Endothelial cell of umbilical vein (primary cell): ENCODE measurements around the gene PAK4. TPM values are rescaled to one million over a fixed set of nuclear protein-coding genes. Genes with fewer than 3 reads are reported as not detected.

ENCODE experiments used
- BruUV-seq: library from RNA; stranded (reverse); fragments of 400-500 nt; replicated peaks from 2 replicates; lab custom pipeline; 2021; lab: Mats Ljungman, UMichigan
- CTCF ChIA-PET: fragments of 300-600, 350-600 bp; sonication (Branson Sonifier 250); formaldehyde crosslinking; loops from one replicate; lab custom pipeline; 2021; ENCODE audit warnings: antibody characterized with exemption, inconsistent platforms; lab: Charles Lee
- POLR2A ChIA-PET: fragments of 300-600, 350-600 bp; sonication (Branson Sonifier 250); formaldehyde crosslinking; loops from one replicate; lab custom pipeline; 2021; ENCODE audit warnings: antibody characterized with exemption, inconsistent platforms; lab: Charles Lee
- DNase-seq: peaks from one replicate; pipeline ENCODE4 v3.0.0-alpha.2; 2011; ENCODE audit warnings: low read depth, low spot score
- FAIRE-seq: peaks from 2 replicates; lab custom pipeline; 2011; peaks lifted over from hg19 to GRCh38; lab: Jason Lieb, UNC
- H2AFZ ChIP-seq: 2 replicates; pipeline ENCODE4 v1.6.0; 2012; ENCODE audit warnings: low read depth, low read length, control low read depth, inconsistent platforms
- H3K27ac ChIP-seq: 2 replicates; pipeline ENCODE4 v1.5.1; 2011; ENCODE audit warnings: low read depth, mild to moderate bottlenecking, control low read depth, low read length, moderate library complexity; ENCODE audit not compliant: insufficient read depth
- H3K27me3 ChIP-seq, 2 experiments: 2 replicates each; pipeline versions ENCODE4 v1.6.0 to v1.6.1; 2011; ENCODE audit warnings: low read length in 2 of 2, mixed read lengths in 1 of 2; ENCODE audit not compliant: control insufficient read depth in 2 of 2, insufficient read depth in 2 of 2
- H3K36me3 ChIP-seq, 2 experiments: 2 replicates in 1 of 2; 3 replicates in 1 of 2; pipeline ENCODE4 v1.5.1; 2011; ENCODE audit warnings: low read length in 2 of 2, mild to moderate bottlenecking in 1 of 2, moderate library complexity in 1 of 2; ENCODE audit not compliant: control insufficient read depth in 2 of 2, insufficient read depth in 2 of 2; ENCODE audit errors: extremely low read depth in 1 of 2
- H3K4me1 ChIP-seq: 3 replicates; pipeline ENCODE4 v1.5.1; 2011; ENCODE audit warnings: mild to moderate bottlenecking, low read length; ENCODE audit not compliant: control insufficient read depth, insufficient read depth; ENCODE audit errors: extremely low read depth
- H3K4me2 ChIP-seq: 2 replicates; pipeline ENCODE4 v1.6.1; 2011; ENCODE audit warnings: low read length, control low read depth, mixed read lengths; ENCODE audit not compliant: insufficient read depth
- H3K4me3 ChIP-seq, 3 experiments: fragments of 200-600 bp in 1 of 3; sonication (generic), shearing (Covaris generic) in 1 of 3; replicated peaks in 1 of 3; 2 replicates each; pipeline ENCODE4 v1.5.1; 2011 to 2016; ENCODE audit warnings: control low read depth in 3 of 3, low read length in 3 of 3, mild to moderate bottlenecking in 2 of 3, inconsistent platforms in 1 of 3, low read depth in 1 of 3, moderate library complexity in 1 of 3; ENCODE audit not compliant: insufficient read depth in 1 of 3
- H3K79me2 ChIP-seq: 2 replicates; pipeline ENCODE4 v1.6.0; 2012; ENCODE audit warnings: low read length, inconsistent platforms; ENCODE audit not compliant: control insufficient read depth, insufficient read depth
- H3K9ac ChIP-seq: replicated peaks from 2 replicates; pipeline ENCODE3; 2011; ENCODE audit warnings: low read length, control low read depth; ENCODE audit not compliant: insufficient read depth; ENCODE audit errors: extremely low read depth
- H3K9me1 ChIP-seq: replicated peaks from 3 replicates; pipeline ENCODE4 v1.6.0; 2011; ENCODE audit warnings: mild to moderate bottlenecking, low read length; ENCODE audit not compliant: control insufficient read depth, insufficient read depth; ENCODE audit errors: extremely low read depth
- H3K9me3 ChIP-seq: replicated peaks from 2 replicates; pipeline ENCODE4 v1.5.1; 2012; ENCODE audit warnings: low read length, inconsistent platforms; ENCODE audit not compliant: control insufficient read depth, insufficient read depth
- H4K20me1 ChIP-seq: replicated peaks from 2 replicates; pipeline ENCODE3; 2011; ENCODE audit warnings: mild to moderate bottlenecking, low read length; ENCODE audit not compliant: control insufficient read depth, insufficient read depth; ENCODE audit errors: extremely low read depth
- EZH2 ChIP-seq: IDR thresholded peaks from 2 replicates; pipeline ENCODE4 v1.6.1; 2012; ENCODE audit warnings: borderline replicate concordance, low read depth, mild to moderate bottlenecking, moderate library complexity, low read length, inconsistent platforms; ENCODE audit not compliant: severe bottlenecking
- FOS ChIP-seq: IDR thresholded peaks from 2 replicates; pipeline ENCODE4 v1.6.1; 2011; ENCODE audit warnings: mild to moderate bottlenecking, low read length, moderate library complexity, borderline replicate concordance; ENCODE audit not compliant: insufficient read depth
- GATA2 ChIP-seq: IDR thresholded peaks from 2 replicates; pipeline ENCODE4 v1.7.0; 2011; ENCODE audit warnings: low read depth, mild to moderate bottlenecking, moderate library complexity, mixed read lengths, low read length; ENCODE audit not compliant: insufficient read length, insufficient read depth
- JUN ChIP-seq: IDR thresholded peaks from 2 replicates; pipeline ENCODE4 v1.6.1; 2011; ENCODE audit warnings: borderline replicate concordance, low read depth; ENCODE audit not compliant: insufficient read length, insufficient read depth
- MAX ChIP-seq: IDR thresholded peaks from 2 replicates; pipeline ENCODE4 v1.6.1; 2011; ENCODE audit not compliant: insufficient read depth, insufficient read length
- MYC ChIP-seq: IDR thresholded peaks from one replicate; pipeline ENCODE4 v1.6.1; 2011; ENCODE audit warnings: mild to moderate bottlenecking, low read depth, low read length
- POLR2A ChIP-seq: IDR thresholded peaks from 2 replicates; pipeline ENCODE4 v1.6.1; 2012; ENCODE audit warnings: low read depth, mild to moderate bottlenecking, control low read depth, low read length
- POLR2AphosphoS5 ChIP-seq: IDR thresholded peaks from 2 replicates; pipeline ENCODE4 v1.6.1; 2012; ENCODE audit warnings: low read depth, mild to moderate bottlenecking, control low read depth, low read length, moderate library complexity; ENCODE audit not compliant: insufficient read depth
- dilution Hi-C: fragments of 300-500 bp; cut with MboI; formaldehyde crosslinking; loops from one replicate; pipeline ENCODE4 v1.15.0; 2019; ENCODE audit warnings: low sequenced_read_pairs; ENCODE audit not compliant: extremely low pct_ligation_motif_present
- intact Hi-C: fragments of 100-400 bp; cut with micrococcal nuclease; formaldehyde crosslinking; loops from one replicate; pipeline ENCODE4 v1.10.0; 2022
- polyA plus RNA-seq, 4 experiments: library from polyadenylated mRNA; depleted of rRNA in 3 of 4; stranded (reverse) in 3 of 4; unstranded in 1 of 4; fragments of >200 nt; gene quantifications; 2 replicates each; pipeline versions ENCODE4 v1.2.1 to v1.2.3, GENCODE V29; 2011 to 2012; ENCODE audit warnings: missing spikeins in 1 of 4
- total RNA-seq: library from RNA; stranded (reverse); gene quantifications from 2 replicates; pipeline ENCODE4 v1.2.3, GENCODE V29; 2021
- TF ChIP-seq, protein P1 (sequence below), 2 donors: IDR thresholded peaks; 1 replicate in 1 of 2; 2 replicates in 1 of 2; pipeline ENCODE4 v1.5.1; 2011; ENCODE audit warnings: low read length in 2 of 2, mild to moderate bottlenecking in 2 of 2, moderate library complexity in 2 of 2, control low read depth in 1 of 2, inconsistent platforms in 1 of 2, low read depth in 1 of 2; ENCODE audit not compliant: insufficient read depth in 1 of 2; ENCODE audit errors: extremely low read depth in 1 of 2

Gene PAK4
- total and polyA plus RNA-seq, 2 donors (not counting 3 experiments of a cell fraction or from before 2014, with no cell fraction given): 39.8 to 55.4 TPM

DNA sequence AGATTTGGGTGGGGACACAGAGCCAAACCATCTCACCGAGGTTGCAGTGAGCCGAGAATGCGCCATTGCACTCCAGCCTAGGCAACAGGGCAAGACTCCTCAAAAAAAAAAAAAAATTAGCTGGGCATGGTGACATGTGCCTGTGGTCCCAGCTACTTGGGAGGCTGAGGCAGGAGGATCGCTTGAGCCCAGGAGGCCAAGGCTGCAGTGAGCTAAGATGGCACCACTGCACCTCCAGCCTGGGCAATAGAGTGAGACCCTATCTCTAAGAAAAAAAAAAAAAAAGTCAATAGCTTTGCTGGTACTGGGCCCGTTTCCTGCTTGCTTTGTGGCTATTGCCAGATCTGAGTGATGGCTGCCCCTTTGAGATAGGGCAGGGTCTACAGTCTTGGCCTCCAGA is 28.3 kb upstream of the PAK4 start:
- POLR2A ChIA-PET: no interaction called here
- FAIRE-seq (no peak), DNase-seq (no peak)
- no peaks in the 10 kb centered on the region for H3K79me2 ChIP-seq
- no peaks in the 10 kb centered on the region for H4K20me1 ChIP-seq
- H3K4me1 ChIP-seq: no peaks in the 10 kb centered on the region
- H3K9me3 ChIP-seq: no peaks in the 10 kb centered on the region
- intact Hi-C loops (no loop called here), dilution Hi-C loops (no loop called here)
- H3K27me3 ChIP-seq: peaks cover 0 to 5% of the 10 kb centered on the region in 2 experiments
- H3K4me2 ChIP-seq: no peak overlapping the region
- TF ChIP-seq MAX: no peak
- TF ChIP-seq, protein P1, sequence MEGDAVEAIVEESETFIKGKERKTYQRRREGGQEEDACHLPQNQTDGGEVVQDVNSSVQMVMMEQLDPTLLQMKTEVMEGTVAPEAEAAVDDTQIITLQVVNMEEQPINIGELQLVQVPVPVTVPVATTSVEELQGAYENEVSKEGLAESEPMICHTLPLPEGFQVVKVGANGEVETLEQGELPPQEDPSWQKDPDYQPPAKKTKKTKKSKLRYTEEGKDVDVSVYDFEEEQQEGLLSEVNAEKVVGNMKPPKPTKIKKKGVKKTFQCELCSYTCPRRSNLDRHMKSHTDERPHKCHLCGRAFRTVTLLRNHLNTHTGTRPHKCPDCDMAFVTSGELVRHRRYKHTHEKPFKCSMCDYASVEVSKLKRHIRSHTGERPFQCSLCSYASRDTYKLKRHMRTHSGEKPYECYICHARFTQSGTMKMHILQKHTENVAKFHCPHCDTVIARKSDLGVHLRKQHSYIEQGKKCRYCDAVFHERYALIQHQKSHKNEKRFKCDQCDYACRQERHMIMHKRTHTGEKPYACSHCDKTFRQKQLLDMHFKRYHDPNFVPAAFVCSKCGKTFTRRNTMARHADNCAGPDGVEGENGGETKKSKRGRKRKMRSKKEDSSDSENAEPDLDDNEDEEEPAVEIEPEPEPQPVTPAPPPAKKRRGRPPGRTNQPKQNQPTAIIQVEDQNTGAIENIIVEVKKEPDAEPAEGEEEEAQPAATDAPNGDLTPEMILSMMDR (IDR thresholded peaks at IDR 0.05; ENCODE audit: extremely low read depth in 1 of 2, insufficient read depth in 1 of 2, low read depth in 1 of 2, low read length in 2 of 2): no peak
- no peak for TF ChIP-seq POLR2AphosphoS5
- no peak overlapping the region for H3K27ac ChIP-seq
- no TSS peak for BruUV-seq
- H3K9me1 ChIP-seq: no peaks in the 10 kb centered on the region
- H2AFZ ChIP-seq: no peak overlapping the region
- H3K9ac ChIP-seq: no peak overlapping the region
- H3K36me3 ChIP-seq: no peaks in the 10 kb centered on the region
- no peak overlapping the region for H3K4me3 ChIP-seq
- CTCF ChIA-PET: interaction anchor here (1.3 to 1.7 kb wide), 2 partner anchors 13 to 45 kb away, joined by 4 read pairs; no protein-coding TSS in a partner anchor

DNA sequence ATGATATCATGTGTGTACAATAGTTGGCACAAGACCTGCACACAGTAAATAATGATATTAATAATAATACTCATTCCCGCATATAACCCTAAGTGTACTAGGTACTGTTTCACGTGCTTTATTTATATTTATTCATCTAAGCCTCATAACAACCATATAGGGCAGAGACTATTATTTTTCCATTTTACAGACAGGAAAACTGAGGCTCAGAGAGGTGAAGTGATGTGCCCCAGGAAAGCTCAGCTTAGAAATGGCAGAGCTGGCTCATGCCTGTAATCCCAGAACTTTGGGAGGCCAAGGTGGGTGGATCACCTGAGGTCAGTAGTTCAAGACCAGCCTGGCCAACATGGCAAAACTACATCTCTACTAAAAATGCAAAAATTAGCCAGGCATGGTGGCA is 27.9 kb upstream of the PAK4 start:
- no peaks in the 10 kb centered on the region for H3K79me2 ChIP-seq
- CTCF ChIA-PET: interaction anchor here (1.3 to 1.7 kb wide), 2 partner anchors 12 to 46 kb away, joined by 4 read pairs; no protein-coding TSS in a partner anchor
- no peaks in the 10 kb centered on the region for H3K36me3 ChIP-seq
- DNase-seq (no peak), FAIRE-seq (no peak)
- BruUV-seq: no TSS peak
- H3K4me2 ChIP-seq: no peak overlapping the region
- no peaks in the 10 kb centered on the region for H3K9me1 ChIP-seq
- H2AFZ ChIP-seq: no peak overlapping the region
- no peaks in the 10 kb centered on the region for H4K20me1 ChIP-seq
- no peak overlapping the region for H3K4me3 ChIP-seq
- POLR2A ChIA-PET: no interaction called here
- no peaks in the 10 kb centered on the region for H3K4me1 ChIP-seq
- no peak overlapping the region for H3K9ac ChIP-seq
- peaks cover 0 to 5% of the 10 kb centered on the region in 2 experiments for H3K27me3 ChIP-seq
- dilution Hi-C loops (no loop called here), intact Hi-C loops (no loop called here)
- no peaks in the 10 kb centered on the region for H3K9me3 ChIP-seq
- no peak for TF ChIP-seq GATA2
- TF ChIP-seq, protein P1 (IDR thresholded peaks at IDR 0.05; ENCODE audit: extremely low read depth in 1 of 2, insufficient read depth in 1 of 2, low read depth in 1 of 2, low read length in 2 of 2): no peak
- TF ChIP-seq POLR2A: no peak
- no peak for TF ChIP-seq POLR2AphosphoS5
- TF ChIP-seq EZH2: no peak
- no peak for TF ChIP-seq FOS
- TF ChIP-seq JUN: no peak
- no peak for TF ChIP-seq MAX
- no peak for TF ChIP-seq MYC
- H3K27ac ChIP-seq: no peak overlapping the region
